GM10266 (cell line): Measurements from ENCODE around the gene TEX22.

Source experiments
- DNase-seq: peaks from one replicate; pipeline ENCODE4 v3.0.0; 2012; ENCODE audit errors: extremely low spot score
- TF ChIP-seq, protein P1 (sequence below): IDR thresholded peaks from 2 replicates; pipeline ENCODE4 v1.5.1; 2012; ENCODE audit warnings: mild to moderate bottlenecking, low read depth; ENCODE audit not compliant: control insufficient read depth, insufficient read depth; ENCODE audit errors: missing control alignments

Gene TEX22

DNA sequence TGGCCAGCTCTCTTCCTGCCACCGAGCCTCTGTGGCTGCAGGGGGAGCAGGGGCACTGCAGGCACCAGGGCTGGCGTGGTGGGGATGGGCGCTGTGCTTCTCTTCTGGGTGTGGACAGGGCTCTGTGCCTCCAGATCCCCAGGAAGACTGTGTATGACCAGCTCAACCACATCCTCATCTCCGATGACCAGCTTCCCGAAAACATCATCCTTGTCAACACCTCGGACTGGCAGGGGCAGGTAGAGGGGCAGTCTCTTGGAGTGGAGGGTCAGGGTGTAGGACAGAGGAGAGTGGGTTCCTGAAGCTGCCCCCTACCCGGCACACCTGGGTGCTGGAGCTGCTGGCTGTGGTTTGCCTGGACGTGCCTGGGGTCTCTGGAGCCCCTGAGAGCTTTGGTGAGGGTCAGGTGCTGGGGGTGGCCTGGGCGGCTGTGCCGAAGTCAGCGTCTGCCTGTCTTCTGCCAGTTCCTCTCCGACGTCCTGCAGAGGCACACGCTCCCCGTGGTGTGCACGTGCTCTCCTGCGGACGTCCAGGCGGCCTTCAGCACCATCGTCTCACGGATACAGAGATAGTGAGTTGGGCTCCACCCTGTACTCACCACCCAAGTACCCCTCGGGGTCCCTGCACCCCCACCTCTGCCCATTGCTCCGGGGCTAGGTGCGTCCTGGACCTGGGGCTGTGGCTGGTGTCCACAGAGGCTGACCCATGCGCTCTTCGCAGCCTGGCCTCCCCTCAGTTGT, 15.8 kb upstream of the TEX22 start:
- no peak for DNase-seq
- TF ChIP-seq, protein P1, sequence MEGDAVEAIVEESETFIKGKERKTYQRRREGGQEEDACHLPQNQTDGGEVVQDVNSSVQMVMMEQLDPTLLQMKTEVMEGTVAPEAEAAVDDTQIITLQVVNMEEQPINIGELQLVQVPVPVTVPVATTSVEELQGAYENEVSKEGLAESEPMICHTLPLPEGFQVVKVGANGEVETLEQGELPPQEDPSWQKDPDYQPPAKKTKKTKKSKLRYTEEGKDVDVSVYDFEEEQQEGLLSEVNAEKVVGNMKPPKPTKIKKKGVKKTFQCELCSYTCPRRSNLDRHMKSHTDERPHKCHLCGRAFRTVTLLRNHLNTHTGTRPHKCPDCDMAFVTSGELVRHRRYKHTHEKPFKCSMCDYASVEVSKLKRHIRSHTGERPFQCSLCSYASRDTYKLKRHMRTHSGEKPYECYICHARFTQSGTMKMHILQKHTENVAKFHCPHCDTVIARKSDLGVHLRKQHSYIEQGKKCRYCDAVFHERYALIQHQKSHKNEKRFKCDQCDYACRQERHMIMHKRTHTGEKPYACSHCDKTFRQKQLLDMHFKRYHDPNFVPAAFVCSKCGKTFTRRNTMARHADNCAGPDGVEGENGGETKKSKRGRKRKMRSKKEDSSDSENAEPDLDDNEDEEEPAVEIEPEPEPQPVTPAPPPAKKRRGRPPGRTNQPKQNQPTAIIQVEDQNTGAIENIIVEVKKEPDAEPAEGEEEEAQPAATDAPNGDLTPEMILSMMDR = no peak

DNA sequence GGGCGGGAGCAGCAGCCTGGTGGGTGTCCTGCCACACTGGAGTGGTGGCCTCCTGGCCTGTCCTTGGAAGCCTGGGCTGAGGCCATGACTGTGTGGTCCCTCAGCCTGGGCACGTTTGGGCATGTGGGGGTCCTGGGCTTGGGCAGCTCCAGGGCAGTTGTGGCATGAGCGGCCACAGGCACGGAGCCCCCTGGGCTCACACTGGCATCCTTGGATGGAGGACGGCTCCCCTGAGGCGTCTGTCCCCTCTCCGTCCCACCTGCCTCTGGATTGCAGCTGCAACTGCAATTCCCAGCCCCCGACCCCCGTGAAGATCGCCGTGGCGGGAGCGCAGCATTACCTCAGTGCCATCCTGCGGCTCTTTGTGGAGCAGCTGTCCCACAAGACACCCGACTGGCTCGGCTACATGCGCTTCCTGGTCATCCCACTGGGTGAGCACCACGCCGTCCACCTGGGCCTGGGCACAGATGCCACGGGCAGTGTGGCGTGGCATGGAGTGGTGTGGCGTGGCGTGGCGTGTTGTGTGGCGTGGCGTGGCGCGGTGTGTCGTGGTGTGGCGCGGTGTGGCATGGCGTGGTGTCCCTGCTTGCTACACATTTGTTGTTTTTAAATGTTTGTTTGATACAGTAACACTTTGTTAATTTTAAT, 15.1 kb upstream of the TEX22 start:
- TF ChIP-seq, protein P1 = no peak
- no peak for DNase-seq

DNA sequence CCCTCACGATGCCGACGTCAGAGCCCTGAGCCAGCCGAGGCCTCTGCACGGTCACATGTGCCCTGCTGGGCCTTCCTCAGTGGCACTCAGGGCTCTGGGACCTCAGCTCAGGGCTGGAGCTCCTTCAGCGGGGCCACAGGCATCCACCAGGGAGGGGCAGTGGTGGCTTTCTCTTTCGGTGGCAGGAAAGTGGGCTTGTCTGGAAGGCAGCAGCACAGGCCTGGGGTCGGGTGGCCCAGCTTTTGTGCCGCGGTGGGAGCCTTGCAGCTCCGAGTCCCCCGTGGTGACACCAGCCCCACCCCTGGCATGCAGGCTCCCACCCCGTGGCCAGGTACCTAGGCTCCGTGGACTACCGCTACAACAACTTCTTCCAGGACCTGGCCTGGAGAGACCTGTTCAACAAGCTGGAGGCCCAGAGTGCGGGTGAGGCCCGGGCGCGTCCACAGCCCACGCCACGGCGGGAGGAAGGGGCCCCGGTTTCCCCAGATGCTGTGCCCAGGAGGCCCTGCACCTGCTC, 14.2 kb upstream of the TEX22 start:
- TF ChIP-seq, protein P1 = no peak

DNA sequence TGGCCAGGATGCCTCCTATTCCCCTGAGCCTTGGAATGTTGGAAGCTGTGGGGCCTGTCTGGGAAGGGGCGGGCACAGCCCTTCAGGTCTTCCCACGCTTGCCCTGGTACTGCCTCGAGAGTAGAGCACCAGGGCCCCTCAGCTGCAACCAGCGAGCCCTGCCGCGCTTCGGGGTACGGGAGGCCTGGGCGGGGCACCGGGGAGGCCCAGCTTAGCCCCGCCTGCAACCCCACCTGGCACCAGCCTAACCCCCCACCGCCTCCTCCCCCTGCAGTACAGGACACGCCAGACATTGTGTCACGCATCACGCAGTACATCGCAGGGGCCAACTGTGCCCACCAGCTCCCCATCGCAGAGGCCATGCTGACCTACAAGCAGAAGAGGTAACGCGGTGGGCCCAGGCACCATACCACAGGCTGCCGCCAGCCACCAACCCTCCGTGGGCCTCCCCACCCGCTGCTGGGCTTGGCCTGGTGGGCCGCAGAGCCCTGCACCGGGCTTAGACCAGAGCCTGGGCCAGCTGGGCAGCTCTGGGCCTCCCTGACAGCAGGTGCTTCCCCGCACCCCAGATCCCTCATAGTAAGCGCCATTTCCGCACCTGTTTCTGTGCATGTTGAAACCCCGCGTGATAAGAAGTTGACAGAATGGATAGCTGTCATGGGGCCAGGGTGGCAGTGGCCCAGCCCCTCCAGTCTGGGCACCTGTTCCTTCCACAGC, 13.6 kb upstream of the TEX22 start:
- DNase-seq = no peak
- TF ChIP-seq, protein P1 = no peak

More for the DNA sequence above, 14.2 kb upstream of the TEX22 start:
- DNase-seq = no peak

DNA sequence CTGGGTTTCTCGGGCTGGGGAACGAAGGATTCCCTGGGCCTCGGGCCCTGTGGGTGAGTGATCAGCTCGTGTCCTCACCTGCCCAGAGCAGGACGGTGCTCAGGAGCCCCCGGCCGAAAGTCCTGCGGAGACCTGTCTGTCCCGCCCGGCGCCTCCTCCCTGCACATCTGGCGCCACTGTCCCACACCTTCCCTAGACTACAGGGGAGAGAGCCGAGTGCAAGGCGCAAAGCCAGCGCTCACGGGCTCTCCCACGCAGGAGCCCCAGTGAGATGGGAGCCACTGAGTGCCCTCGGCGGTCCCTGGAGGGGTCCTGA, 13.1 kb upstream of the TEX22 start:
- TF ChIP-seq, protein P1 = no peak
- DNase-seq = no peak

DNA sequence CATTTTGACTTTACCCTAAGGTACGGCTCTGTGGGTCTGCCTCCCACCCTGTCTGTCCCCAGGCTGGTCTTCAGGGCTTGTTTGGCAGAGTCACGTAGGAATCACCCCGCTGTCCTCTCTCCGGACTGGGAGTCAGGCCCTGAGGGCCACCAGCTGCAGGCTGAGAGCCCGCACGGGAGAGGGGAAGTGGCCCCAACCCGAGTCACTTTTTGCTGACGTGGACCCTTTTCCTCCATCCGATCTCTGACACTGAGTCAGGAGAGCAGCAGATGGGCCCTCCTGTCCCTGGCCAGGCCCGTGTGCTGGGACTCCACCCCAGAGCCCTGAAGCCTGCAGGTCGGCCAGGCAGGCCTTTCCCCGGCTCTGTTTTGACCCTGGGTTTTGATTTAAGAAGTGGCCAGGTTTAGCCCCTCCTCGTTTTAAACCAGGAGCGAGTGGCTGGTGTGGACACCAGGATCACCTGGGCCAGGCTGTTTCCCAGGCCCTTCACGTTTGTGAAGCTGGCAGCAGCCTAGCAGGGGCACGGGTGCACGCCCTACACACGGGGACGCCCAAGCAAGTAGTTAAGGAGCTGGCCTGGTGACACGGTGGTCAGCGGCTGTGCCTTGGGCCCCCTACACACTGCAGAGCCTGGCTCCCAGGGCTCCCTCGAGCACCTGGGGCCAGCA, 12.5 kb upstream of the TEX22 start:
- no peak for DNase-seq
- TF ChIP-seq, protein P1 = no peak
